Mesothelial cell of epicardium (in vitro differentiated cells): ENCODE data around the gene PLEKHB1. TPM values are rescaled to one million over a fixed set of nuclear protein-coding genes. Genes with fewer than 3 reads are reported as not detected.

Source experiments
- DNase-seq, 2 experiments: peaks; one replicate each; pipeline ENCODE4 v3.0.0; 2021; ENCODE audit warnings: low spot score in 2 of 2; ENCODE audit not compliant: unreplicated experiment in 2 of 2
- H3K27ac Mint-ChIP-seq: 2 replicates; pipeline ENCODE4 v1.8.0; 2021; ENCODE audit warnings: mixed read lengths
- H3K27me3 Mint-ChIP-seq: 2 replicates; pipeline ENCODE4 v1.8.0; 2021; ENCODE audit warnings: low read depth, mixed read lengths
- H3K36me3 Mint-ChIP-seq: 2 replicates; pipeline ENCODE4 v1.8.0; 2021; ENCODE audit warnings: mixed read lengths
- H3K4me1 Mint-ChIP-seq: 2 replicates; pipeline ENCODE4 v1.8.0; 2021; ENCODE audit warnings: mixed read lengths
- H3K4me3 Mint-ChIP-seq: 2 replicates; pipeline ENCODE4 v1.8.0; 2021; ENCODE audit warnings: mild to moderate bottlenecking, moderate library complexity, mixed read lengths
- H3K9me3 Mint-ChIP-seq: 2 replicates; pipeline ENCODE4 v1.8.0; 2021; ENCODE audit warnings: mixed read lengths
- total RNA-seq: library from RNA; stranded (reverse); gene quantifications from 3 replicates; pipeline ENCODE4 v1.2.1, GENCODE V29; 2021
- TF ChIP-seq, protein P1 (sequence below): fragments of 200-600 bp; sonication (generic); IDR thresholded peaks from one replicate; pipeline ENCODE4 v1.5.0; 2021; ENCODE audit warnings: antibody characterized with exemption; ENCODE audit not compliant: unreplicated experiment

Gene PLEKHB1
- total RNA-seq, 1 donor from 2014 or later, result 9.0 TPM

DNA sequence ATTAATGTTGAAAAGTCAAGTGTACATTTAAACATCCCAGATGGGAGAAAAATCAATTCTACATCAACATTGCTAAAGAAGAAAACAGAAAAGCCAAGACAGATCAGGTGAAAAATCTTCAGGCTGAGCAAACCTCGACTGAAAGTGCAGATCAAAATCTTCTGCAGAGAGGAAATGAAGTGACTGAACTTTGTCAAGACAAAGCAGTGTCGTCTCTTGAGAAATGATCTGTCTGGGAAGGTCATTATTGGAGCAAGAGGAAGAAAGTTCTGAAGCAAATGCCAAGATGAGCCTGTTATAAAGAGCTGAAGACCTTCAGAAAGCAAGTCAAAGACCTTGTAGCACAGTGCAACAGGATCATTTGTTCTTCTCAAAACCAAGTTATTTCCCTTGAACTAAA is 5.8 kb upstream of the PLEKHB1 start:
- TF ChIP-seq, protein P1, sequence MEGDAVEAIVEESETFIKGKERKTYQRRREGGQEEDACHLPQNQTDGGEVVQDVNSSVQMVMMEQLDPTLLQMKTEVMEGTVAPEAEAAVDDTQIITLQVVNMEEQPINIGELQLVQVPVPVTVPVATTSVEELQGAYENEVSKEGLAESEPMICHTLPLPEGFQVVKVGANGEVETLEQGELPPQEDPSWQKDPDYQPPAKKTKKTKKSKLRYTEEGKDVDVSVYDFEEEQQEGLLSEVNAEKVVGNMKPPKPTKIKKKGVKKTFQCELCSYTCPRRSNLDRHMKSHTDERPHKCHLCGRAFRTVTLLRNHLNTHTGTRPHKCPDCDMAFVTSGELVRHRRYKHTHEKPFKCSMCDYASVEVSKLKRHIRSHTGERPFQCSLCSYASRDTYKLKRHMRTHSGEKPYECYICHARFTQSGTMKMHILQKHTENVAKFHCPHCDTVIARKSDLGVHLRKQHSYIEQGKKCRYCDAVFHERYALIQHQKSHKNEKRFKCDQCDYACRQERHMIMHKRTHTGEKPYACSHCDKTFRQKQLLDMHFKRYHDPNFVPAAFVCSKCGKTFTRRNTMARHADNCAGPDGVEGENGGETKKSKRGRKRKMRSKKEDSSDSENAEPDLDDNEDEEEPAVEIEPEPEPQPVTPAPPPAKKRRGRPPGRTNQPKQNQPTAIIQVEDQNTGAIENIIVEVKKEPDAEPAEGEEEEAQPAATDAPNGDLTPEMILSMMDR, result no peak
- Mint-ChIP-seq H3K27me3 (peaks cover 7% of the 10 kb centered on the region), H3K36me3 (no peaks in the 10 kb centered on the region), H3K4me3 (no peak overlapping the region), H3K4me1 (peaks cover 12% of the 10 kb centered on the region), H3K9me3 (no peaks in the 10 kb centered on the region), H3K27ac (no peak overlapping the region)
- DNase-seq, result no peak

GRCh38 chr11:73641668-73642067 is 4.7 kb upstream of the PLEKHB1 start:
- no peaks in the 10 kb centered on the region for H3K36me3 Mint-ChIP-seq
- no peak overlapping the region for H3K4me3 Mint-ChIP-seq
- no peak overlapping the region for H3K27ac Mint-ChIP-seq
- DNase-seq, result no peak
- TF ChIP-seq, protein P1, result no peak
- no peaks in the 10 kb centered on the region for H3K9me3 Mint-ChIP-seq
- peaks cover 11% of the 10 kb centered on the region for H3K27me3 Mint-ChIP-seq
- peaks cover 19% of the 10 kb centered on the region for H3K4me1 Mint-ChIP-seq

- H3K36me3 Mint-ChIP-seq, result no peaks in the 10 kb centered on the region
- H3K9me3 Mint-ChIP-seq, result no peaks in the 10 kb centered on the region
- H3K27me3 Mint-ChIP-seq, result peaks cover 11% of the 10 kb centered on the region
- DNase-seq, result no peak
- TF ChIP-seq, protein P1, result no peak
- H3K4me1 Mint-ChIP-seq, result peaks cover 24% of the 10 kb centered on the region
- no peak overlapping the region for H3K27ac Mint-ChIP-seq
- peak overlapping the region; percentile 55 for H3K4me3 Mint-ChIP-seq
These were observed 1.0 kb upstream of the PLEKHB1 start for GRCh38 chr11:73645121-73645969.

- Mint-ChIP-seq H3K27me3 (peaks cover 11% of the 10 kb centered on the region), H3K4me1 (peaks cover 28% of the 10 kb centered on the region), H3K36me3 (no peaks in the 10 kb centered on the region), H3K9me3 (no peaks in the 10 kb centered on the region), H3K4me3 (peak overlapping the region; percentile 56), H3K27ac (peak overlapping the region; percentile 30)
- DNase-seq, result peak; percentile 64 to 81
- TF ChIP-seq, protein P1, result no peak
These were observed 1.2 kb downstream of the PLEKHB1 start for GRCh38 chr11:73647459-73648100.

GRCh38 chr11:73648121-73648520 is 1.7 kb downstream of the PLEKHB1 start:
- peaks cover 11% of the 10 kb centered on the region for H3K27me3 Mint-ChIP-seq
- no peaks in the 10 kb centered on the region for H3K9me3 Mint-ChIP-seq
- peak overlapping the region; percentile 56 for H3K4me3 Mint-ChIP-seq
- no peak overlapping the region for H3K27ac Mint-ChIP-seq
- TF ChIP-seq, protein P1, result no peak
- no peaks in the 10 kb centered on the region for H3K36me3 Mint-ChIP-seq
- peaks cover 29% of the 10 kb centered on the region for H3K4me1 Mint-ChIP-seq
- DNase-seq, result no peak
